Spinal cord (tissue), 10 donors: ENCODE results near the gene ESAM. TPM values are rescaled to one million over a fixed set of nuclear protein-coding genes. Genes with fewer than 3 reads are reported as not detected.

Experiments
- DNase-seq, 6 donors: peaks; one replicate each; pipeline versions ENCODE4 v3.0.0 to v3.0.0-alpha.2; 2013 to 2015; ENCODE audit warnings: low spot score in 6 of 6, low read depth in 4 of 6
- H3K27ac ChIP-seq: one replicate; pipeline ENCODE4 v1.5.1; 2013; ENCODE audit warnings: low read depth, low read length, control low read depth
- H3K27me3 ChIP-seq: one replicate; pipeline ENCODE4 v1.6.1; 2013; ENCODE audit warnings: low read length; ENCODE audit not compliant: control insufficient read depth, insufficient read depth
- H3K36me3 ChIP-seq: one replicate; pipeline ENCODE4 v1.6.1; 2013; ENCODE audit warnings: low read length; ENCODE audit not compliant: control insufficient read depth, insufficient read depth
- H3K4me1 ChIP-seq: one replicate; pipeline ENCODE4 v1.6.1; 2013; ENCODE audit warnings: low read length; ENCODE audit not compliant: control insufficient read depth, insufficient read depth
- H3K4me3 ChIP-seq: one replicate; pipeline ENCODE4 v1.5.1; 2013; ENCODE audit warnings: low read depth, low read length, control low read depth
- H3K9me3 ChIP-seq: one replicate; pipeline ENCODE4 v1.6.1; 2013; ENCODE audit warnings: low read length; ENCODE audit not compliant: control insufficient read depth, insufficient read depth
- WGBS: methylation state at CpG from one replicate; pipeline ENCODE4 v1.1.5; 2013; ENCODE audit warnings: missing lambda C conversion rate; ENCODE audit not compliant: insufficient coverage; 5-methylcytosine and 5-hydroxymethylcytosine counted together
- polyA plus RNA-seq, 2 donors: library from polyadenylated mRNA; unstranded; fragments of 120-200 nt; gene quantifications; one replicate each; pipeline ENCODE4 v1.2.1, GENCODE V29; 2013; ENCODE audit not compliant: insufficient read length in 2 of 2
- total RNA-seq, 2 donors: library from RNA; depleted of rRNA in 1 of 2; stranded (reverse); fragments of 120-200 nt in 1 of 2; fragments of >200 nt in 1 of 2; gene quantifications; one replicate each; pipeline versions ENCODE4 v1.2.3 to v1.2.4, GENCODE V29; 2013 to 2014
- donor health status: healthy.

The ESAM gene
- total and polyA plus RNA-seq, 4 donors = 9.5 to 43.1 (median 30.7) TPM

DNA sequence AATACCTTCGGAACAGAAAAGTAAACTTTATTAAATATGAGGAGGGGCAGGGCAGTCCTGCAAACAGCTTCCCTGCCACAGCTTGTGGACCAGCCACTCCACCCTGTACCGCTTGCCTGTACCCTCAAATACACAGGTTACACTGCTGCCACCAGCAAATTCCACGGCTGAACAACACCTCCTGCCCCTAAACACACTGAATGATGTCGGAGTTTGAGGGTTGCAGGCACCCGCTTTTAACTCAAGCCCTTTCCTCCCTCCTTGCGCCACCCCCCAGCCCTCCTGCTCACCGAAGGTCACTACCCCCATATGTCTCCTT lies 14.0 kb downstream of the ESAM start:
- peaks cover 34% of the 10 kb centered on the region for H3K4me1 ChIP-seq
- DNase-seq = no peak
- 25% methylated on average over 5 of the region's 7 CpGs for WGBS
- H3K36me3 ChIP-seq = no peaks in the 10 kb centered on the region
- H3K27ac ChIP-seq = no peak overlapping the region
- no peak overlapping the region for H3K4me3 ChIP-seq
- peaks cover 99% of the 10 kb centered on the region for H3K27me3 ChIP-seq
- H3K9me3 ChIP-seq = no peaks in the 10 kb centered on the region

DNA sequence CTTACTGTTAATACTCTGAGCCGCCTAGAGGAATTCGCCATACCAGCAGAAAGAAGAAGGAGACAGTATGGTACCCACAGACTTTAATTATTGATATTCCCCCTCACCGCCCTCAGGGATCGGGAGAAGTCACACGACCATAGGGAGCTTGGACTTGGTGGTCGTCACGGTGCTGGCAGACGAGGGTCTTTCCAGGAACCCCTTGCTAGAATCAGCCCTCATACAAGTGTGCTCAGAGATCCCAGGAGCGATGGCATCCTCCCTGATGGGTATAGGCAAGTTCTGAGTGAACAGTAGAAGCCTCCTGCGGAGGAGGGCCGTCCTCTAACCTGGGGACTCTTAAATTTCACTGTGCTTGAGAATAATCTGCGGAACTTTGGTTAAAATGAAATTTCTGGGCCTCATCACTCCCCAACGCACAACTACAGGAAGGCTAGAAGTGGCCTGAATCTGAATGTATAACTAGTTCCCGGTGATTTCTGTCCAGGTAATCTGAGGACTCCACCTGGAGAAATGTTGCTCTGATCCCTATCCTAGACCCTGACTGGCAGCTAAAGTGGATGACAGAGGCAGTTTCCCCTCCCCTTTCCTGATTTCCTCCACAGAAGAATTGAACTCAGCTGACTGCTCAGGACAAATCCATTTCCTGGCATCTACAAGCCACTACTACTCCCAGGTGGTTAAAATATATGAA lies 14.5 kb downstream of the ESAM start:
- peaks cover 34% of the 10 kb centered on the region for H3K4me1 ChIP-seq
- H3K36me3 ChIP-seq = no peaks in the 10 kb centered on the region
- no peak overlapping the region for H3K4me3 ChIP-seq
- H3K27ac ChIP-seq = no peak overlapping the region
- H3K9me3 ChIP-seq = no peaks in the 10 kb centered on the region
- no peak for DNase-seq
- H3K27me3 ChIP-seq = peaks cover 99% of the 10 kb centered on the region
- WGBS = 23% methylated on average over 9 of the region's 14 CpGs

DNA sequence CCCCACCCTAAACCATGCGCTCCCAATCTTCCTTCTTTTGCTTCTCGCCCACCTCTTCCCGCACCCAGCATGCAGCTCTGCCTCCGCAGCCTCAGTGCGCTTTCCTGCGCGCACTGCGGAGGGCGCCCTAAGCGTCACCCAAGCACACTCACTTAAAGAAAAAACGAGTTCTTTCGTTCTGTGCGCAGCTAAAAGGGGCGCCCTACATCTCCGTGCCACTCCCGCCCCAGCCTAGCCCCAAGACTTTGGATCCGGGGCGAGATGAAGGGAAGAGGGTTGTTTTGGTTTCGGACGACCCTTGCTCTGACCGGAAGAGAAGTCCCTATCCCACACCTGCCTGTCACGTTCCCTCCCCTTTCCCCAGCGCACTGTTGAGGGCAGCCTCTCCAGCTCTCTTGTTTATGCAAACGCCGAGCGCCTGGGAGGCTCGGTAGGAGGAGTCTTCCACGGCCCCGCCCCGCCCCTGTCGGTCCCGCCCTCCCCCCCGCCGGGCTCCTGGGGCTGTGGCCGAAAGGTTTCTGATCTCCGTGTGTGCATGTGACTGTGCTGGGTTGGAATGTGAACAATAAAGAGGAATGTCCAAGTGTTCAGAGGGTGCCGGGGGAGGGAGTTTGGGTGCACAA lies 15.4 kb downstream of the ESAM start:
- peak in 1 of 6 donors; percentile 24 for DNase-seq
- H3K36me3 ChIP-seq = no peaks in the 10 kb centered on the region
- 2% methylated on average over 26 of the region's 37 CpGs for WGBS
- H3K27ac ChIP-seq = no peak overlapping the region
- H3K4me1 ChIP-seq = peaks cover 28% of the 10 kb centered on the region
- H3K9me3 ChIP-seq = no peaks in the 10 kb centered on the region
- H3K4me3 ChIP-seq = peak overlapping the region; percentile 35
- H3K27me3 ChIP-seq = peaks cover 98% of the 10 kb centered on the region

DNA sequence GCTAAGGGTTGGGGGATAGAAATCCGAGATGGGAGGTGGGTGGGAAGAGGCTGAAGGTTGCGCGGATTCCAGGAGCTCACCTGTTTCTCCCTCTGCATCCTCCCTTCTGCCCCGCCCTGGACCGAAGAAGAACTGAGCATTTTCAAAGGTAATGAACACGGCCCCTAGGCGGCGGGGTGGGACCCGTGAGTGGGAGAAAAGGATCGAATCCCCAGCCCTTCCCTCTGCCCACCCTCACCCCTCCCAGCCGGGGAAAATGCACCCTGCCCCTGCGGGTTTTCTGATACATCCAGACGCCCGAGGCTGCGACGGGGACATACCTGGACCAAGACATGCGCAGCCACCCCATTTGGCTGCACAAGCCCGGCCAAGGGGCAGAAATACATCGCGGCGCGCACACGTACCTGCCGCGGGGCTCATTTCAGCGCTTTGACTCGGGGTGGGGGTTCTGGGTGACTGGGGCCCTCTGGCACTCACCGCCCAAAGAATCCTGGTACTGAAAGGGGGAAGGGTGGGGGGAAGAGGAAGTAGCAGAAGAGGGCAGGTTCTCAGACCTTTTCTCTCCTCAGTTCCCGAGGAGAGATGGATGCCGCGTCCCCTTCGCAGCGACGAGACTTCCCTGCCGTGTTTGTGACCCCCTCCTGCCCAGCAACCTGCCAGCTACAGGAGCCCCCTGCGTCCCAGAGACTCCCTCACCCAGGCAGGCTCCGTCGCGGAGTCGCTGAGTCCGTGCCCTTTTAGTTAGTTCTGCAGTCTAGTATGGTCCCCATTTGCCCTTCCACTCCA lies 16.1 kb downstream of the ESAM start:
- H3K4me1 ChIP-seq = peaks cover 25% of the 10 kb centered on the region
- H3K27ac ChIP-seq = no peak overlapping the region
- H3K27me3 ChIP-seq = peaks cover 98% of the 10 kb centered on the region
- peak overlapping the region; percentile 35 for H3K4me3 ChIP-seq
- no peaks in the 10 kb centered on the region for H3K9me3 ChIP-seq
- H3K36me3 ChIP-seq = no peaks in the 10 kb centered on the region
- 6% methylated on average over 36 of the region's 41 CpGs for WGBS
- peak in 1 of 6 donors; percentile 21 for DNase-seq

DNA sequence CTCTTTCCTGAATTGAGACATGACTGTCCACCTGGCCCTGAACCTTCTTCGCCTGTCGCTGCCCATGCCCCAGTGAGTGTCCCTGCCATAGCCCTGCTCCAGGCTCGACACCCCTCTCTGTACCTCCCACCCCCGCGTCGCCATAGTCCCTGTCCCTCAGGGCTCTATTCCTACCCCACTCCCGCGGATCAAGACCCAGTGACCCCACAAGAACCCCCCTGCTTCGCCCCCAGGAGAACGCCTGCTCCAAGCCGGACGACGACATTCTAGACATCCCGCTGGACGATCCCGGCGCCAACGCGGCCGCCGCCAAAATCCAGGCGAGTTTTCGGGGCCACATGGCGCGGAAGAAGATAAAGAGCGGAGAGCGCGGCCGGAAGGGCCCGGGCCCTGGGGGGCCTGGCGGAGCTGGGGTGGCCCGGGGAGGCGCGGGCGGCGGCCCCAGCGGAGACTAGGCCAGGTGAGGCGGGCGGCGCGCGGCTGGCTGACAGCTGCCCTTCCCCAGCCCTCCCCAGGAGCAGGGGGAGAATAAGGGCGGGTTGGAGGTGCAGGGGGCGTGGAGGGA lies 16.7 kb downstream of the ESAM start:
- H3K4me3 ChIP-seq = no peak overlapping the region
- H3K9me3 ChIP-seq = no peaks in the 10 kb centered on the region
- peaks cover 28% of the 10 kb centered on the region for H3K4me1 ChIP-seq
- H3K36me3 ChIP-seq = no peaks in the 10 kb centered on the region
- no peak overlapping the region for H3K27ac ChIP-seq
- DNase-seq = no peak
- H3K27me3 ChIP-seq = peaks cover 98% of the 10 kb centered on the region
- 5% methylated on average over 36 of the region's 44 CpGs for WGBS

DNA sequence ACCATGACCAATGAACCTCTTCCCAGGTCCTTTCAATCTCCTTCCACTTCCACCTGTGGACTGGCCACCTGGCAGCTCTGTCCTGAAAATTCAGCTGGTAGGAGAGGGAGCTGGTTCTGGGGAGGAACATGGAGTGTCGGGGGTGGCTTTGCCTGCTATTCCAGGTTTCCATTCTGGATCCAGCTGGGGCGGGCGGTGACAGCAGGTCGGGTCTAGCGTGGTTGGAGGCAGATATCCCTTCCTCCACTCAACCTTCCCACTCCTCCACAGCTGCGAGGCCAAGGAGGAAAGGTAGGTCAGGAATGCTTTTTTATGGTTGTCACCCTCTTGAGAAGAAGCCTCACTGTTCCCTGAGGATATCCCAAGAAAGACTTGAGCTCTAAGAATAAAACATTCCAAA lies 19.0 kb downstream of the ESAM start:
- H3K4me3 ChIP-seq = no peak overlapping the region
- peaks cover 47% of the 10 kb centered on the region for H3K4me1 ChIP-seq
- 42% methylated on average over 2 of the region's 6 CpGs for WGBS
- no peak overlapping the region for H3K27ac ChIP-seq
- DNase-seq = no peak
- no peaks in the 10 kb centered on the region for H3K9me3 ChIP-seq
- peaks cover 81% of the 10 kb centered on the region for H3K27me3 ChIP-seq
- H3K36me3 ChIP-seq = no peaks in the 10 kb centered on the region

DNA sequence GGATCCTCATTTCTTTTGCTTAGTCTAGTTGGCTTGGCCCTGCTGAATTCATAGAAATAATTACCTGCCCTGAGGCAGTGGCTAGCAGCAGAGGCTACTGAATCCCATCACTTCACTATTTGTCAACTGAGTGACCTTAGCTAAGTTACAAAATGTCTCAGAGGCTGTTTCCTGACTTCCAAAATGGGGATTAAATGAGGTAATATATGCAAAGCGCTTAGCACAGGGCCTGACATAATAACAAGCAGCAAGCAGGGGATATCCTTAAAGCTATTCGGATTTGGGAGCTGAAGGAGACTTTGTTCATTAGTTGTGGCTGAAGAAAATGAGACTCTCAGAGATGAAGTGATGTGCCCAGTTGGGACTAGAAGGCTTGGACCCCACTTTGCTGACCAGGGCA lies 19.5 kb downstream of the ESAM start:
- H3K36me3 ChIP-seq = no peaks in the 10 kb centered on the region
- no peak overlapping the region for H3K27ac ChIP-seq
- peaks cover 52% of the 10 kb centered on the region for H3K4me1 ChIP-seq
- H3K9me3 ChIP-seq = no peaks in the 10 kb centered on the region
- DNase-seq = no peak
- no peak overlapping the region for H3K4me3 ChIP-seq
- WGBS = 45% methylated on average over 2 of the region's 2 CpGs
- H3K27me3 ChIP-seq = peaks cover 76% of the 10 kb centered on the region

DNA sequence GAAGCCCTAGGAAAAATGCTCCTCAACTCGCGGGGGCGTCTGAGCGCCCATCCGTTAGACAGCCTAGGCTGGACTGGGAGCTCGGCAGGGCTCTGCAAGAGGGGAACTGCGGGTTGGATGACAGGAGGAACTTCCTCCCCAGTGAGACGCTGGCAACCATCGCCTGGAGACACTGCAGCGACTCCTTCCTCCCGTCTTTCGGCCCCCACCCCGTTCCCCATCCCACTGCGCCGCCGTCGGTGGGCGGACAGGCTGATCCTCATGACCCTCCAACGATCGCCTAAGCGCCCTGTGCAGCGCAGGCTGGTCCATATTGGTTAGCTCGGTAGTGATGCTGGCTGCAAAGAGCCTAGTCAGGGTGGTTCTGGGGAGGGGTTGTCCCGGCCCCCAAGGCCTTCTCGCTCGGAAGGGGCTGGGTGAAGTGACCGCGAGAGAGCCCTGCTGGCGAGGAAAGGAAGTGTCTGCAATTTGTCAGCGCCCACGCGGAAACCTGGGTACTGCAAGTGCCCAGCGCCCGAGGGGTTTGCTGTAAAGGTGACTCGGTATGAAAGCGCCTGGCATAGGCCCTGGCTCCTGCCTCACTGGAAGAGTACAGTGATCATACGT lies 21.7 kb downstream of the ESAM start:
- Histone ChIP-seq H3K27ac (no peak overlapping the region), H3K4me1 (peaks cover 34% of the 10 kb centered on the region), H3K27me3 (peaks cover 54% of the 10 kb centered on the region), H3K36me3 (no peaks in the 10 kb centered on the region), H3K9me3 (no peaks in the 10 kb centered on the region), H3K4me3 (peak overlapping the region; percentile 54)
- DNase-seq = peak in 2 of 6 donors; percentile 25 to 28
- WGBS = under 1% methylated on average over 35 of the region's 37 CpGs

DNA sequence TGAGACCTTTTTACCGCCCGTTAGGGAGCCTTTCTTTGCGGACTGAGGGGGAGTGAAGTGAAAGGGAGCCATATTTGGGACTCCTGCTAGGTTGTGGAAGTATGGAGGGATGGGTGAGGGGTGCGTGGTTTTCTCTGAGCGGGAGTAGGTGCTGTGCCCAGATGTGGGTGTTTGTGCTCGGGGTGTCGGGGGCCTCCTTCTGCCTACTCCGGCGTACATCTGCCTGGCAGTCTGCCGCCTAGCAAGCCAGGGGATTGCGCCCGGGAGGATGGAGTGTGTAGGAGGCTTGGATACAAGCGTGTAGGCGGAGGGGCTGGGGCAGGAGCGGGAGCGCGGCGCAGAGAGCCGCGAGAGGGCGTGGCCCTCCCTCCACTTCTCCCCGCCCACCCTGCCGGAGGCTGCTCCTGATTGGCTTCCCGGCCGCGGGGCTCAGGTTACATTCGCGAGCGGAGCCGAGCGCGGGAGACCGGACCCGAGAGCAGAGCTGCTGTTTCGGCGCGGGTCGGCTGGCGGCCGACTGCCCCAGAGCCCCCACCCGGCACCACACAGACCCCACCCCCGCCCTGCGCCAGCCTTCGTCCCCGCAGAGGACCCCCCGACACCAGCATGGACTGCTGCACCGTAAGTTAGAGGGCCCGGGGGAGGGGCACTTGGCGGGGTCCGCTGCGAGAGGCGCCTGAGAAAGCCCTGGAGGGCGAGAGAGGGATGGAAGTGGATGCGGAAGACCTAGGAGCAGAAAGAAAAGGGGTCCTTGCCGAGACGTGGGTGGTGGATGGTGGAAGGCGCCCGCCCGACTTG lies 22.4 kb downstream of the ESAM start, which contains the start of gene NRGN:
NRGN (plus strand) TSS at position 464 of the 798 bp plus-strand sequence; CDS start at position 607, 143 bp downstream.
- under 1% methylated on average over 47 of the region's 59 CpGs for WGBS
- Histone ChIP-seq H3K27me3 (peaks cover 47% of the 10 kb centered on the region), H3K9me3 (no peaks in the 10 kb centered on the region), H3K27ac (no peak within 1 kb of the TSS), H3K36me3 (no peaks in the 10 kb centered on the region), H3K4me3 (peak within 1 kb of the TSS; percentile 54), H3K4me1 (peaks cover 30% of the 10 kb centered on the region)
- DNase-seq = peak; percentile 69 to 96 (median 84)
